HG03565 (cell line): ENCODE measurements around the gene KIFC3.
"Not testable (repeated sequence)": the region's sequence is repeated elsewhere in the genome, so short reads cannot be mapped to it uniquely, and the experiment has no call there.

Source experiments
- ATAC-seq: cut with Tn5 transposase; IDR thresholded peaks from one replicate; pipeline ENCODE4 v1.9.1; 2021; ENCODE audit warnings: mild to moderate bottlenecking, moderate library complexity; ENCODE audit not compliant: unreplicated experiment

KIFC3 gene

GRCh38 chr16:57825298-57826044 is 23.2 kb upstream of the KIFC3 start:
- ATAC-seq: no peak

- ATAC-seq: no peak
These were observed 22.6 kb upstream of the KIFC3 start for GRCh38 chr16:57824888-57825287.

GRCh38 chr16:57823836-57824235 is 21.5 kb upstream of the KIFC3 start:
- no peak for ATAC-seq

DNA sequence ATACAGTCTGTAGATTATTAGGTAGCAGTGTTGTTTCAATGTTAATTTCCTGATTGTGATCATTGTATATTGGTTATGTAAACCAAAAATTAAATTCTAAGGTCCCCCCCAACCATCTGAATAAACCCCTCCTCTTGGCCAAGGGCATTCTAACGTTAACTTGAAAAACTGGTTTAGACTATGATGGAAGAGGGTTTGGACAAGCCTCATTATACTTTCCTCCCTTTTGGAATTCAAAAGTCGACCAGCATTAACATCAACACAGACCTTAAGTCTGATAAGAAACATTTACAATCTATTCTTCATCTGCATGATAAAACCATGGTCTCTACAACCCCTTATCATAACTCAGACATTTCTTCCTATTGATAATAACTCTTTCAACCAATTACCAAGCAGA is 20.6 kb upstream of the KIFC3 start:
- ATAC-seq: no peak

DNA sequence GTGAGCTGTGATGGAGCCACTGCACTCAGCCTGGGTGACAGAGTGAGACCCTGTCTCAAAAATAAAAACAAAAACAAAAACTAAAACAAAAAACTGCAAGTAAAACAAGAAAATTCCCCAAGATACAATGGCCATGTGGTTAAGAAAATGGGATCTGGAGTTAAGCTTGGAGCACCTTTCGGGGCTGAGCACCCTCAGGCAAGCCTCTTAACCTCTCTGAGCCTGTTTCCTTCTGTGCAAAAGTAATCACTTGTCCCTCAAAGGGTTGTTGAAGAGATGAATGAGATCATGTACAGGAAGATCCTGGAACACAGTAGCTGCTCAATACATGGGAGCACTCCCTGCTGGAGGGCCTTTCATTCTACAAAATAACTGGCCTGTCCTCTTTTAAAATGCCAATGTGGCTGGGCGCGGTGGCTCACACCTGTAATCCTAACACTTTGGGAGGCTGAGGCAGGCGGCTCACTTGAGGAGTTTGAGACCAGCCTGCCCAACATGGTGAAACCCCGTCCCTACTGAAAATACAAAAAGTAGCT is 19.8 kb upstream of the KIFC3 start:
- ATAC-seq: no peak

DNA sequence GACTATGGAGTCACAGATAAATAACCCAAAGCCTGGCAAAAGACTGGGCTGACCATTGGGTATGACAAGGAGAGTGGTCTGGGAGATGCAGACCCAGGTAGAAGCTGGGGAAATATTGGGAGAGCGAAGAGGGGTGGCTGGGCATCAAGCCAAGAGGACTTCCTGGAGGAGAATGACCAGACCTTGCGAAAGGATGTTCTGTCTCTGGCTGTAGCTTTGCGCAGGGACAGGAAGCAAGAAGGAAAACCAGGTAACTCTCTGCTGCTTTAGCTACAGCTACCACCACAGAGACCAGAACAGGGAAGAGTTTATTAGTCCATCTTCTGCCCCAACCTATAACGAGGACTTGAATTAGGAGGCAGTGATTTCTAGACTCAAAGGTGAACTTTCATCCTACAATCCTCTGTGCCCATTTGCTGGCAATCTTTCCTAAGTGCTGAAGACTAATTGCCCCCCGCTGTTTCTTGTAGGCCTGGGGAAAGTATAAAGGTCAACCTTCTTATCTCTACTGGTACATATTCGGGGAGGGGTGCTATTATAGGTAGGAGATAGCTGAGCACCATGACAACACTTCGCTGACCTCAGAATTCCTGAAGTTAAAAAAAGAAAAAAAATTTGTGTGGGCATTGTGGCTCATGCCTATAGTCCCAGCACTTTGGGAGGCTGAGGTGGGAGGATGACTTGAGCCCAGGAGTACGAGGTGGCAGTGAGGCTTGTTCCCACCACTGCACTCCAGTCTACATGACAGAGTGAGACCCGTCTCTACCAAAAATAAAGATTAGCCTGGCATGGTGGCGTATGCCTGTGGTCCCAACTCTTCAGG is 19.1 kb upstream of the KIFC3 start:
- ATAC-seq: no peak

- no peak for ATAC-seq
These were observed 16.2 kb upstream of the KIFC3 start for GRCh38 chr16:57818377-57819064.

GRCh38 chr16:57817680-57818079 is 15.4 kb upstream of the KIFC3 start:
- no peak for ATAC-seq

DNA sequence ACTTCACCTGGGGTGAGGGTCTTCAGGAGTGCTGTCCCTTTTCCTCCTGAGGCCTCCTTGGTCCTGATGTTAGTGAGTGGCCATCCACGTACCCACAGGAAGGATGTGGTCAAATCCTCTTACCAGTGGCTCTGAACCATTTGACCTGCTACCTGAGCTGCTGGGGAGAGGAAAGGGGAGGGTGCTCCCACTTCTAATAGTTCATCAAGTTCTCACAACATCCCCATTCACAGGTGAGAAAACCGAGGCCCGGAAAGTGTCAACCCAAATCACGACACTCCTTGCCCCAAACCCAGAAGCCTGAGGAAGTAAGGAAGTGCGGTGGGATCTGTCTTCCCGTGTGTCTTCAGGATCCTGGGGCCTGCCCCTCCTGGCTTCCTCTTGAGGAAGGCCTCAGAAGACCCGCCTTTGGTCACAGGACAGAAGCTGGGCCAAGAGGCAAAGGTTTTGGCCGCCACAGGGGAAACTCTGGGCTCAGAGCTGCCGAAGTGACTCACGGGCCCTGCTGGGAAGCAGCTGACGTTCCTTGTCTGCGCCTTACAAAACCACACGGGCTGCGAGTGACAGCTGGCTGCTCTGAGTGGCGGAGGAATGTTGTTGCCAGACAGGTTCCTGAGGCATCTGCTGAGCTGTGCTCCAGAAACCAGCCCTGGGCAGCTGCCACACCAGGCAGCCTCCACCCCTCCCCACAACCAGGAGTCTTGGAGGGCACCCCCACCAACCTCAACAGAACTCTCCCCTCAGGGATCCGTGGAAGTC is 13.9 kb upstream of the KIFC3 start:
- ATAC-seq: no peak

GRCh38 chr16:57814896-57815295 is 12.6 kb upstream of the KIFC3 start:
- no peak for ATAC-seq

DNA sequence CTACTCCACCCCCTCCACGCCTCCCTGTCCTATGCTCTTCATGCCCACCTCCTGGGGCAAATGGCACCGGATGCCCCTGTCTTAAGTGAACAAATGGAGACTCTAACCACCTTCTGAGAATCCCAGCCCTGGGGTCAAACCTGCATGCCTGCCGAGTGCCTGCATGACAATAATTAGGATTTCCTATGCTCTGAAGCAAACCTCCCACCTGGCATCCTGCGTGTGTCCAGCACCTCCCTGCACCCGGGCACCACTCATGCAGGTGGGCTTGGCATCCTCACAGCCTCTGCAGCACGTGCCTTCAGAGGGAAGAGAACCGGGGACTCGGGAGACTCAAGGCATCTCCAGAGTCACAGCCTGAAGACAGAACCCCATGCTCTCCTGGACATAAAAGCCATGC is 11.2 kb upstream of the KIFC3 start:
- no peak for ATAC-seq

DNA sequence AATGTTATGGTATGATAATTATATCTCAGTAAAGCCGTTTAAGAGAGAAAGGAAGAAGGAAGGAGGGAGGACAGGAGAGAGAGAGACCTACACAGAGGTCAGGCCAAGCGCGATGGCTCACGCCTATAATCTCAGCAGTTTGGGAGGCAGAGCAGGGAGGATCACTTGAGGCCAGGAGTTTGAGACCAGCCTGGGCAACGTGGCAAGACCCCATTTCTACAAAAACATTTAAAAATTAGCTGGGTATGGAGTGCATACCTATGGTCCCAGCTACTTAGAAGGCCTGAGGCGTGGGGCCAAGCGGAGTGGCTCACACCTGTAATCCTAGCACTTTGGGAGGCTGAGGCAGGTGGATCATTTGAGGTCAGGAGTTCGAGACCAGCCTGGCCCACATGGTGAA is 9.0 kb upstream of the KIFC3 start:
- not testable (repeated sequence) for ATAC-seq

DNA sequence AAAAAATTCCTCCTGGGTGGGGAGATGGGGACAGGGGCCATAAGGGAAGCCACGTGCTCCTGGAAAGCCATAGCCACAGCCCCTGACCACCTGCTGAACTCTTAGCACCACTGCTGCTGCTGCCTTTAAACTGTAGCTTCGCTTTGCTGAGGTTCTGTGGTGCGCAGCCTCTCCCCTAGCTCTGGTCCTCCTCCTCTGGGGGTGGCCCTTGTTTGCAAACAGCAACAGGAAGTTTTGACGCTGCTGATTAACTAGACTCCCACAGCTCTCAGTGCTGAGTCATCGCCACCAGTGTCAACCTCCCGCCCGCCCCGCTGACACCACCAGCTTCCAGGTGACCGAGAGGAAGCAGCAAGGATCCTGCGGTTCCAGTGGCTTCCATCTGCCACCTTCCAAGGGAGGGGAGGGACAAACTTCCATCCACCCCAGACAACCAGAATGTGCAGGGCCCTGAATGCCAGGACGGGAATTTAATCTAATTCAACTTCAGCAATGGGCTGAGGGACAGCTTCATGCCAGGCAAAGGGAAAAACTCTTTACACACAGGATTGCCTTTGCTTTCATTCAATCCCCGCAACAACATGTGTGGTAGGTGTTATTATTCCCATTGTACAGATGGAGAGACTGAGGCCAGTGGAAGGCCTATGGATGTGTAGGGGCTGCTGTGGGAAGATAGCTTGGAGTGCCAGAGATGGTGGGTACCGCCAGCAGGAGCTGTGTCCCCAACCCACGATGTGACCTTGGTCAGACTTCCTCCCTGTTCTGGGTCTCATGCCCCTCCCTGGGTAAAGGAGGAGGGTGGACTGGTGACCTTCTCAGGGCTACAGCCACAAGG is 8.1 kb upstream of the KIFC3 start:
- peak; percentile 98 for ATAC-seq

DNA sequence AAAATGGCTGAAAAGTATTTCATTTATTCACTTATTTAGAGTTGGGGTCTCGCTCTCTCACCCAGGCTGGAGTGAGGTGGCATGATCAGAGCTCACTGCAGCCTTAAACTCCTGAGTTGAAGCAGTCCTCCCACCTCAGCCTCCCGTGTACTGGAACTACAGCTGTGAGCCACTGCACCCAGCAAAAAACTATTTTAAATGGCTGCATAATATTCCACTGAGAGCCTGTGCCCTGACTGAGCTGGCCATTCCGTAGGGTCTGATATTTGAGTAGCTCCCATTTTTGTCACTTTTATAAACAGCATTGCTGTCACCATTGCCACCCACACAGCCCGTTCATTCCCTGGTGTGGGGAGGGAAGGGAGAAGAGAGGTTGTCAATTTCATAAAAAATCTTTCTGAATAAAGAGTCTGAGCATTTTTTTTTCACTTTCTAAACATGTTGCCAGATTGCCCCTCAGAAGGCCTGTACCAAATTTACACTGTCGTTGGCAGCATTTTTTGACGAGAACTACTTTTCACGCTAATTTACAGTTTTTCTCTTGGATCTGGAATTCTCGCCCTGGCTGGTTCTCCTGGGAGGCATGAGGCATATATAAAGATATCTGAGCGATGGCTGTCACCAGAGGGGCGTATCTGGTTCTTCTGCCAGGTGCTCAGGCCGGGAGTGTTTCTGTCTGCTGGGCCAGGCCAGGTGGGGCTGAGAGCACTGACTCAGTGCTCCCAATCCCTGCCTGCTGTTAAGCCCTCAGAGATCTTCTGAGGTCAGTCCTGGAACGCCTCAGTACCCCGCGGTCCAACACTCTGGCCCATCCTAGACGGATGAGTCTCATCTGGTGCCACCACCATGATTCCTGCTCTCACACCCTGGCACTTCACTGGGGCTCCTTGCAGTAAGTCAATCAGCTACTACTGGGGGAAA is 7.2 kb upstream of the KIFC3 start:
- no peak for ATAC-seq

DNA sequence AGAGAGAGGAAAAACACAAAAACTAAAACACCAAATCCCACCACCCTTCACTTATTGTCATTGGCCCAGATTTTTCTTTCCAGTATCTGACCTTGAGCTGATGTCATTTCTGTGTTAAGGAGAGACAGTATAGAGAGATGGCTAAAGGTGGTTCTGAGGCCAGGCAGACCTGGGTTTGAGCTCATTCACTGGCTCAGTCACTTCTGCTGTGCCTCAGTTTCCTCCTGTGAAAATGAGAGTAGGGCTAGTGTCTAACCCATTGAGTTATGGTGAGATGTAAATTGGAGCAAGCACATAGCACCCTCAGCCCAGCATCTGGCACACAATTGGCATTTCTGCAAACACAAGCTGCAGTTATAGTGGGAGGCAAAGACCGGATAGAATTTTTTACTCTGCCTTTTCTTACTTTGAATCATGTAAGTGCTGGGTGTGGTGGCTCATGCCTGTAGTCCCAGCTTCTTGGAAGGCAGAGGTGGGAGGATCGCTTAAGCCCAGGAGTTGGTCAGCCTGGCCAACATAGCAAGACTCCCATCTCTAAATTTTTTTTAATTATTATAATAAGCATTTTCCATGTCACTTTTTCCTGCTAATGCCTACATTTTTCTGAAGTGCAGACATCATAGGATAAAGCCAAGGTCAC is 6.4 kb upstream of the KIFC3 start:
- ATAC-seq: no peak

GRCh38 chr16:57807968-57808528 is 5.8 kb upstream of the KIFC3 start:
- no peak for ATAC-seq

DNA sequence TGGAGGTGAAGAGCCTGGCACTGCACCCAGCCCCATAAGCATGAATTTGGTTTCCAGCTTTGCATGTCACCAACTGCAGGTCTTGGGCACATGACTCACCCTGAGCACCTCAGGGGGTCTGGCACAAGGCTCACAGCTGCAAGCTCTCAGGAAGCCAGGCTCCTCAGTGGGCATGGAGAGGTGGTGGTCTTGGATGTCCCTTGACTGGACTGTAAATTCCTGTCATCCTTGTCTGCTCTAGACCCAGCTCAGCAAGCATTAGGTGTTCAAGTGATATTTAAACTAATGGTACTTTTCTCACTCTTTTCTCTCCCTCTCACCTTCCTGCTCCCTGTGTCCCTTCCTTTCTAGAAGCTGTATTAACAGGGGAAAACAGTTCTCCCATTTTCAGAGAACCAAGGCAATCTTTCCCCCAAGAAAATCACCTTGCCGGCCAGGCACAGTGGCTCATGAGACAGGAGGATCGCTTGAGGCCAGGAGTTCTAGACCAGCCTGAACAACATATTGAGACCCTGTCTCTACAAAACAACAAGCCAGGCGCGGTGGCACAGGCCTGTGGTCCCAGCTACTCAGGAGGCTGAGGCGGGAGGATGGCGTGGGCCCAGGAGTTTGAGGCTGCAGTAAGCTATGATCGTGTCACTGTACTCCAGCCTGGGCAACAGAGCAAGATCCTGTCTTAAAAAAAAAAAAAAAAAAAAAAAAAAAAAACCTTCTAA is 5.1 kb upstream of the KIFC3 start:
- no peak for ATAC-seq
